Measurements from ENCODE around the gene CA5B.
"Not testable (repeated sequence)": the region's sequence is repeated elsewhere in the genome, so short reads cannot be mapped to it uniquely, and the experiment has no call there.

Gene CA5B

GRCh38 chrX:15749642-15750610, 11.9 kb downstream of the CA5B start:
- TF ChIP-seq CTCF (IDR thresholded peaks at IDR 0.05; ENCODE audit: borderline replicate concordance, insufficient read depth, low read depth, low read length) = no peak
- H3K4me3 ChIP-seq (ENCODE audit: low read depth, low read length) = no peak overlapping the region

- no peak for TF ChIP-seq CTCF (IDR thresholded peaks at IDR 0.05; ENCODE audit: borderline replicate concordance, insufficient read depth, low read depth, low read length)
- H3K4me3 ChIP-seq (ENCODE audit: low read depth, low read length) = no peak overlapping the region
Measured at GRCh38 chrX:15750611-15751154, 12.6 kb downstream of the CA5B start.

GRCh38 chrX:15751155-15751819, 13.2 kb downstream of the CA5B start:
- no peak overlapping the region for H3K4me3 ChIP-seq (ENCODE audit: low read depth, low read length)
- TF ChIP-seq CTCF (IDR thresholded peaks at IDR 0.05; ENCODE audit: borderline replicate concordance, insufficient read depth, low read depth, low read length) = no peak

GRCh38 chrX:15755091-15755490, 17.0 kb downstream of the CA5B start:
- H3K4me3 ChIP-seq (ENCODE audit: low read depth, low read length) = no peak overlapping the region
- no peak for TF ChIP-seq CTCF (IDR thresholded peaks at IDR 0.05; ENCODE audit: borderline replicate concordance, insufficient read depth, low read depth, low read length)

GRCh38 chrX:15758140-15758539, 20.1 kb downstream of the CA5B start:
- no peak overlapping the region for H3K4me3 ChIP-seq (ENCODE audit: low read depth, low read length)
- TF ChIP-seq CTCF (IDR thresholded peaks at IDR 0.05; ENCODE audit: borderline replicate concordance, insufficient read depth, low read depth, low read length) = no peak

- H3K4me3 ChIP-seq (ENCODE audit: low read depth, low read length) = not testable (repeated sequence)
Measured at GRCh38 chrX:15759886-15760285, 21.8 kb downstream of the CA5B start.

GRCh38 chrX:15761564-15762191, 23.6 kb downstream of the CA5B start:
- H3K4me3 ChIP-seq (ENCODE audit: low read depth, low read length) = no peak overlapping the region
- TF ChIP-seq CTCF (IDR thresholded peaks at IDR 0.05; ENCODE audit: borderline replicate concordance, insufficient read depth, low read depth, low read length) = peak; percentile 82
